Activated effector memory CD4-positive, alpha-beta T cell treated with Interleukin-2 at 50 U/mL for 16 hours (primary cell): ENCODE measurements around the gene KRT38.
"Not testable (repeated sequence)": the region's sequence is repeated elsewhere in the genome, so short reads cannot be mapped to it uniquely, and the experiment has no call there.

Source experiments
- DNase-seq: peaks from one replicate; pipeline ENCODE4 v3.0.0-alpha.2; 2020

Gene KRT38

GRCh38 chr17:41420134-41420533 is 20.6 kb downstream of the KRT38 start:
- DNase-seq, result no peak

- DNase-seq, result no peak
These were observed 21.1 kb downstream of the KRT38 start for GRCh38 chr17:41419716-41420115.

GRCh38 chr17:41418116-41418860 is 22.5 kb downstream of the KRT38 start:
- no peak for DNase-seq

- no peak for DNase-seq
These were observed 23.2 kb downstream of the KRT38 start for GRCh38 chr17:41417576-41418015.

- no peak for DNase-seq
These were observed 23.7 kb downstream of the KRT38 start for GRCh38 chr17:41417127-41417526.

- no peak for DNase-seq
These were observed 24.3 kb downstream of the KRT38 start for GRCh38 chr17:41416479-41416878.

- no peak for DNase-seq
These were observed 24.9 kb downstream of the KRT38 start for GRCh38 chr17:41415833-41416335.

GRCh38 chr17:41415411-41415810 is 25.4 kb downstream of the KRT38 start:
- DNase-seq, result no peak

GRCh38 chr17:41413982-41414381 is 26.8 kb downstream of the KRT38 start:
- no peak for DNase-seq

GRCh38 chr17:41413353-41413957 is 27.3 kb downstream of the KRT38 start:
- DNase-seq, result no peak

- no peak for DNase-seq
These were observed 29.5 kb downstream of the KRT38 start for GRCh38 chr17:41411072-41411840.

GRCh38 chr17:41407226-41407625 is 33.6 kb downstream of the KRT38 start:
- no peak for DNase-seq

- no peak for DNase-seq
These were observed 34.6 kb downstream of the KRT38 start for GRCh38 chr17:41406205-41406604.

GRCh38 chr17:41404024-41404671 is 36.6 kb downstream of the KRT38 start:
- peak; percentile 12 for DNase-seq

- DNase-seq, result no peak
These were observed 37.3 kb downstream of the KRT38 start for GRCh38 chr17:41403404-41404023.

- no peak for DNase-seq
These were observed 38.6 kb downstream of the KRT38 start for GRCh38 chr17:41402161-41402560.

- no peak for DNase-seq
These were observed 43.7 kb downstream of the KRT38 start, which contains the start of gene KRT31 for GRCh38 chr17:41396996-41397660. Gene KRT31 (minus strand): TSS chr17:41397608. CDS start chr17:41397539, 69 bp downstream.

- DNase-seq, result no peak
These were observed 44.4 kb downstream of the KRT38 start for GRCh38 chr17:41396340-41396739.

- no peak for DNase-seq
These were observed 45.2 kb downstream of the KRT38 start for GRCh38 chr17:41395611-41396010.

GRCh38 chr17:41395044-41395443 is 45.7 kb downstream of the KRT38 start:
- DNase-seq, result not testable (repeated sequence)

- DNase-seq, result no peak
These were observed 46.4 kb downstream of the KRT38 start for GRCh38 chr17:41394254-41394996.
